Activated CD4-positive, alpha-beta T cell treated with anti-CD3 and anti-CD28 coated beads for 4 hours (primary cell): ENCODE measurements around the gene PPP1R26.
"Not testable (repeated sequence)": the region's sequence is repeated elsewhere in the genome, so short reads cannot be mapped to it uniquely, and the experiment has no call there.

Experiments used
- DNase-seq, 2 donors: peaks; one replicate each; pipeline ENCODE4 v3.0.0-alpha.2; 2020

The PPP1R26 gene

DNA sequence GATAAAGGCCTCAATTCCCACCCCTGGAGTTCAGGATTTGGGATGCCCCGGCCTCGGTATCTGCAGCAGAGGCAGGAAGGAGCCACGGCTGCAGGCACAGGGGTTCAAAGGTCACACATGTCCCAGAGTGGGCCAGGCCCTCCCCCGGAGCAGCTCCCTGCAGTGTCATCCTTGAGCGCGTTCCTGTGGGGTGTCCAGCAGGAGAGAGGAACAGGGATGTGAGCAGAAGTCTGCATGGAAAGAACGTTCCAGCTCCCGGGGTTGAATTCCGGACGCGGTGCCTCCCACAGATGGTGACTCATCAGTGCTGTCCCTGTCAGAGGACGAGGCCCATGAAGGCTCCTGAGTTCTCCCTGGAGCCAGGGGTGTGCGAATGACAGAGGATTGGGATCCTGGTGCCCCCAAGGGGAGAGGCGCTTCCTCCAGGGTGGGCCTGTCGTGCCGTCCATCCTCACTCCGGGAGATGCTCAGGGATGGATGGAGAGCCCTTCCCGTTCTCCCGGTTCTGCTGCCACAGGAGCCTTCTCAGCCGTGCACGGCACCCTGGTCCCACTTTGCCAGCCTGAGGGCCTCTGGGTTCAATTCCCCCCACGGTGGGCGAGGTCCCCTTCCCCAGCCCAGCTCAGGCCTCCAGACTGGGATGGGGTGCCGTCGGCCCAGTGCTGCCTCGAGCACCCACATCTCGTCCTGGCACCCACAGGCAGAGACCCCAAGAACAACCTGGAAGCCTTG, 44.7 kb downstream of the PPP1R26 start:
- DNase-seq, result no peak

GRCh38 chr9:135525241-135526088, 45.9 kb downstream of the PPP1R26 start:
- DNase-seq, result no peak

GRCh38 chr9:135526089-135526729, 46.6 kb downstream of the PPP1R26 start:
- DNase-seq, result no peak

GRCh38 chr9:135526730-135527571, 47.4 kb downstream of the PPP1R26 start:
- DNase-seq, result no peak

GRCh38 chr9:135528842-135529435, 49.4 kb downstream of the PPP1R26 start:
- DNase-seq, result not testable (repeated sequence)

GRCh38 chr9:135530146-135530545, 50.6 kb downstream of the PPP1R26 start:
- no peak for DNase-seq

DNA sequence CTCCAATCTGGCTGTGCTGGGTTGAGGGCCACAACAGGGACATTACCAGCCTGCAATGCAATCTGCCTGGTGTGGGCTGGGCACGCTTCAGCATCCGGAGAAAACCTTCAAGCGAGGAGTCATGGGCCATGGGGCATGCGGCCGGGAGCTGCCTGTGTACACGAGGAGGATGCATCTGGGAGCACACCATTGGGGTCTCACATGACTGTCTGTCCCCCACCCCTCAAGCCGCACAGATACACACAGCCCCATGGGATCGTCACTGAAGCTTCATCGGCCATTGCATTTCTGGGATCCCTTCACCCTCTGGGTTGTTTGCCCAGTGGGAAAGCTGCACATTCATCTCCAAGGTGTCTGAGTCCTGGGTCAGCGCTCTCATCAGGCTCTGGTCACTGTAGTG, 51.5 kb downstream of the PPP1R26 start:
- no peak for DNase-seq

DNA sequence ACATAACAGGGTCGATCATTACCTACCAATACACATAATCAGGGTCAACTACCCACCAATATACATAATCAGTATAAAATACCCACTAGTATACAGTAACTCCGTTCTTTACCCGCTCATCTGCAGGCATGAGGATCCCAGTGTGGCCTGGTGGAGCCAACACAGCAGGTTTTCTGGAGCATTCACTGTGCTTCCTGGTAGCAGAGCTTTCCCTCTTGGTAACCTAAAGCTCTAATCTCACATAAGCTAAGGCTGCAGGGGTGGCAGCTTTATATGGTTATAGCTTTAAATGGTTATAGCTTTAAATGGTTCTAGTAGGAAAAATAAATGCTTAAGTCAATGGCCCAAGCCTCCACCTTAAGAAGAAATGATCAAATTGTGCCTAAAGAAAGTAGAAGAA, 53.5 kb downstream of the PPP1R26 start:
- DNase-seq, result no peak

DNA sequence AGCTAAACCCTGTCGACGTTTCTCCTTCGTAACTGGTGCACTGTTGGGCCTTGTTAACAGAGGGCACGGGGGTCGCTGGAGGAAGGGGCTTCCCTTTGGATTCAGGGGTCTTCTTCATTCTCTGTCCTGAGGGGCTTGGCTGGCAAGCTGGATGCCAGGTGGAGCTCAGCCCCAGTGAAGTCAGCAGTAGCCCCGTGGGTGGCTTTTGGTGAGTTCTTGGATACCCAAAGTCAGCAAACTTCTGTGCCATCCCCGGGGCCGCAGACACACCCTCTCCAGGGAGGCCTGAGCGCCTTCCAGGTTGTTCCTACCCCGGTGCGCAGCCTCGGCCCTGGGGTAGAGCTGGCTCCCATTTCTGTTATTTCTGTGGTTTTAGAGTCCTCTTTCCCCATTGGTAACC, 54.1 kb downstream of the PPP1R26 start:
- DNase-seq, result no peak

- not testable (repeated sequence) for DNase-seq
Observed at GRCh38 chr9:135534192-135534711, 54.7 kb downstream of the PPP1R26 start.

DNA sequence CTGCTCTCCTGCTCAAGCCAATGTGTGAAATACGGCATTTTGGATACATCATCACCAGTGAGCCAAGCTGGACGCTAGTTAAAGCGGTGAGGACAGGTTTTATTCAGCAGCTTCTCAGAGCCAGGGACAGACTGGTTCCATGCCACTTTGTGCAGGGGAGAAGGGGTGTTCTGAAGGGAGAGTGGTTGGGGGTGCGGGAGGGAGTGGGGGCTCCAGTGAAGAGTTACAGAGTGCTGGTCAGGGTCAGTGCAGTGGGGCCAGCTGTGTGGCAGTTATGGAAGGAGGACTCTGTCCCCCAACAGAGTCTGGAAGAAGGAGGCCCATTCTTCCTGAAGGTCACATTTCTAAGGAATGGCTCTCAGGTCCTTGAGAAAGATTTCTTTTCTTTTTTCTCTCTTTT, 55.2 kb downstream of the PPP1R26 start:
- not testable (repeated sequence) for DNase-seq

GRCh38 chr9:135535631-135536030, 56.0 kb downstream of the PPP1R26 start:
- DNase-seq, result not testable (repeated sequence)

DNA sequence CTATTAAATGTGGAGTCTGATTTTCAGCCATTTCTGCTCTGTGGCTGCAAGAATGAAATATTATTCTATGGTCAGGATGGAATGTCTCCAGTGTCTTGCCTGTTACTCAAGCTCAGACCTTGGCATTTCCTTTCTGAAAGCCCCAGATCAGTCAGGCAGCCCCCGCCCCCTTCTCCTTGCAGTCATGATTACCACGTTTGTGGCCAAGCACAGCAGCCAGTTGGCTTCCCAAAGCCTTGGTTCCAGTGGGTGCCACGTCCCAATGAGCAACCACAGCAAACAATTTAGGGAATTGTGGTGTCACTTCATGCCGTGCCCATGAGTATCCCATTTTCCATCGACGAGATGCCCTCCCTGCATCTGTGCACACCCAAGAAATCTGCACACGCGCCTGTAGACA, 56.6 kb downstream of the PPP1R26 start:
- no peak for DNase-seq
